ENCODE measurements around the gene BUB1.

DNA sequence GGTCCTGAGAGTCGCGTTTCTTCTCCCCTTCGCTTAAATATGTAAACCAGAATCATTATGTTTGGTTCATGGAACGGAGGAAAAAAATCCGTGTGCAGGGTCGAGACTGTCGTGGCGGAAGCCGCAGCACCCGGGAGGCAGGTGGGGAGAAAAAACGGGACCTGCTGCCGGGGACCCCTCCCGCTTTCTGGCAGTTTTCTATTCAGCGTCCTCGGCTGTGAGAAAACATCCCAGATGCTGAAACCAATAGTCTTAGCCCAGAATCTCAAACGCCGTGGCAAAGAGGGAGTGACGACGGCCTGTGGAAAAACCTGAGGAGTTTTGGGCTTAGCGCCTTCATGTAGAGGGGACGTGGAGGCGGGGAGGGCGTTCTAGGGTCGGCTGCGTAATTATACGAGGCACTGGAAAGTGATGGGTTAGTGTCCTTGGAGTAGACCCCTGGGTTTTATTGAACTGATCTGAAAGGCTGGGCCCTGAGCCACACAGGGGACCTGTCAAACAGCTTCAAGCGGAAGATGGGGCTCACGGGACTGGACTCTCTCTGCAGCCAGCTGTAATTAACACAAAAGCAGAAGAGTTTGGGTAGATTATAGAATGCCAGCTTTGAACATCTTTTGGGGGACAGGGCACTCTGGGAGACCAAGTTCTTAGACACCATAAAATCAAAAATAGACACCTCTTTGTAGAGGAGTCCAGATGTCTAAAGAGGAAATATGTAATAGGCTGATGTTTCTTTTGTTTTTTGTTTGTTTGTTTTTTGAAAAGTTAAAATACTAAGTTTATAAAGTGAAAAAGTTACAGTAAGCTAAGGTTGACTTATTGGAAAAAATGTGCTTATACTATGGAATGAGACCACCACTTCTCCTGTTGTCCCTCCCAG lies 834 bp upstream of the BUB1 start:
- no peak for TF ChIP-seq POLR2A (IDR thresholded peaks at IDR 0.05; ENCODE audit: low read depth, low read length)
- TF ChIP-seq POLR2AphosphoS5 (IDR thresholded peaks at IDR 0.05; ENCODE audit: low read depth, low read length), result no peak; the same call in 1 of the 2 replicates
- no peak for TF ChIP-seq POU2F2 (IDR thresholded peaks at IDR 0.05; ENCODE audit: low read depth, low read length)
- no peak for TF ChIP-seq TAF1 (IDR thresholded peaks at IDR 0.05; ENCODE audit: low read depth, low read length)
- no peak for TF ChIP-seq SPI1 (IDR thresholded peaks at IDR 0.05; ENCODE audit: low read depth, low read length)

All from GM12891 (cell line).